Upper lobe of right lung (tissue), 1 donor: Measurements from ENCODE around the gene ZNF804A. TPM values are rescaled to one million over a fixed set of nuclear protein-coding genes. Genes with fewer than 3 reads are reported as not detected.
A peak's percentile ranks its signal among the peaks of the same experiment; 100 is the strongest.

Source experiments
- ATAC-seq: fragments of 200-7000 bp; cut with Tn5 transposase; one replicate; pipeline ENCODE4 v1.9.1; 2020; ENCODE audit warnings: mild to moderate bottlenecking, moderate library complexity
- DNase-seq: peaks from one replicate; pipeline ENCODE4 v3.0.0-alpha.2; 2020
- H3K27ac ChIP-seq: fragments of 200-600 bp; one replicate; pipeline ENCODE4 v1.8.0; 2022
- H3K27me3 ChIP-seq: fragments of 200-600 bp; one replicate; pipeline ENCODE4 v1.8.0; 2022; ENCODE audit warnings: mild to moderate bottlenecking
- H3K36me3 ChIP-seq: fragments of 200-600 bp; one replicate; pipeline ENCODE4 v1.8.0; 2022
- H3K4me1 ChIP-seq: fragments of 200-600 bp; one replicate; pipeline ENCODE4 v1.8.0; 2022
- H3K4me3 ChIP-seq: fragments of 200-600 bp; one replicate; pipeline ENCODE4 v1.8.0; 2022; ENCODE audit warnings: mild to moderate bottlenecking
- H3K9me3 ChIP-seq: fragments of 200-600 bp; one replicate; pipeline ENCODE4 v1.8.0; 2022
- intact Hi-C: fragments of 100-400 bp; cut with DNase I; formaldehyde crosslinking; loops from one replicate; pipeline ENCODE4 v1.11.0; 2022
- total RNA-seq: library from RNA; stranded (reverse); fragmentation: NEBNext Ultra II Directional; extraction: Animal tissue kit (Norgen Biotek cat#: 25700); gene quantifications from one replicate; pipeline ENCODE4 v1.2.1, GENCODE V29; 2021
- TF ChIP-seq, protein P1 (sequence below): fragments of 200-600 bp; IDR thresholded peaks from one replicate; pipeline ENCODE4 v1.8.0; 2022; ENCODE audit warnings: antibody characterized with exemption
- donor health status: DM: no; HTN: yes; CAD: no; lungs with severe emphysema.

Gene ZNF804A
- total RNA-seq, 1 donor from 2014 or later: 0.78 TPM

DNA sequence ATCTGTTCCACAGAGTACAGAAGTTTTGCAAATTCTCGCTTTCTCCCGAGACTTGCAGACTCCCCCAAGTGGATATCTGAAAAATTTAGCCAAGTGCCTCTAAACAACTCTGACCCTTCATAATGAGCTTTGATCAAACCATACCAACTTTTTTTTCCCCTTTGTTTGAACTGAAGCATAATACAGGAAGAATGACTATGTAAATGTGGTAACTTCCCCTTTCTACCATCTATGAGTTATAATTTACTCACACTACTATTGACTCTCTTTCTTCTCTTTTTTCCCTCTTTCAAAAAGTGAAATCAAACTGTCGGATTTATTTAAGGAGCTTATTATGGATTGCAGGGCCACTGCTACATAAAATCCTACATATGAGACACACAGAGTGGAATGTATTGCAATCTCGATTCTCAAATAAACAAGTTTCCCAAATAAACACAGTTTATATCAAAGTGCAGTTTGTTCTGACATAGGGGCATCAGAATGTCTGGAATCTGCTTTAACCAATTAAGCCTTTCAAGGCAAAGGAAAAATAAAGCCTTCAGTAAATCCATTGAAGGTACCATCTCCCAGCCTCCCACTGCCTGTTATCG, 1.4 kb upstream of the ZNF804A start:
- H3K4me1 ChIP-seq: no peaks in the 10 kb centered on the region
- no peaks in the 10 kb centered on the region for H3K27me3 ChIP-seq
- peak overlapping the region; percentile 50 for H3K4me3 ChIP-seq
- DNase-seq (no peak), ATAC-seq (peak; percentile 57)
- intact Hi-C loops: no loop called here
- H3K36me3 ChIP-seq: no peaks in the 10 kb centered on the region
- TF ChIP-seq, protein P1, sequence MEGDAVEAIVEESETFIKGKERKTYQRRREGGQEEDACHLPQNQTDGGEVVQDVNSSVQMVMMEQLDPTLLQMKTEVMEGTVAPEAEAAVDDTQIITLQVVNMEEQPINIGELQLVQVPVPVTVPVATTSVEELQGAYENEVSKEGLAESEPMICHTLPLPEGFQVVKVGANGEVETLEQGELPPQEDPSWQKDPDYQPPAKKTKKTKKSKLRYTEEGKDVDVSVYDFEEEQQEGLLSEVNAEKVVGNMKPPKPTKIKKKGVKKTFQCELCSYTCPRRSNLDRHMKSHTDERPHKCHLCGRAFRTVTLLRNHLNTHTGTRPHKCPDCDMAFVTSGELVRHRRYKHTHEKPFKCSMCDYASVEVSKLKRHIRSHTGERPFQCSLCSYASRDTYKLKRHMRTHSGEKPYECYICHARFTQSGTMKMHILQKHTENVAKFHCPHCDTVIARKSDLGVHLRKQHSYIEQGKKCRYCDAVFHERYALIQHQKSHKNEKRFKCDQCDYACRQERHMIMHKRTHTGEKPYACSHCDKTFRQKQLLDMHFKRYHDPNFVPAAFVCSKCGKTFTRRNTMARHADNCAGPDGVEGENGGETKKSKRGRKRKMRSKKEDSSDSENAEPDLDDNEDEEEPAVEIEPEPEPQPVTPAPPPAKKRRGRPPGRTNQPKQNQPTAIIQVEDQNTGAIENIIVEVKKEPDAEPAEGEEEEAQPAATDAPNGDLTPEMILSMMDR: no peak
- H3K27ac ChIP-seq: peak overlapping the region; percentile 63
- no peaks in the 10 kb centered on the region for H3K9me3 ChIP-seq

DNA sequence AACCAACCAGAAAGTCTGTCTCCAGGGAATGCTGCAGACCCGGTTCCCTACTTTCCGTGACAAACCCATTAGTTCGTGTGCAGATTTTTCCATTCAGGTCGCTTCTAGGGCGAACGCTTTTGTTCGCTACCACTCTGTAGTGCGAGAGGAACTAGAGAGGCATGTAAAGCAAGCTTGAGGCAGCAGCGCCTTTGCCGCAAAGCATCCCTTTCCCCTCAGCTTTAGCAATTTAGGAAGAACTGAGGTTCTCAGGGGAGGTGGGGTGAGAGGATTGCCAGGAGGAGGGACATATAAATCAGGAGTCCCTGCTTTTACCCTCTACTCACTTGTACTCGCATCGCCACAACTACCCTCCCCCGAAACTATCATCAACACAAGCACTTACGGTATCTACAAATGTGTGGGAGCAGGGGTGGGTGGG, 748 bp upstream of the ZNF804A start:
- no peak for DNase-seq
- H3K27ac ChIP-seq: peak overlapping the region; percentile 63
- H3K27me3 ChIP-seq: peaks cover 4% of the 10 kb centered on the region
- H3K4me1 ChIP-seq: no peaks in the 10 kb centered on the region
- H3K4me3 ChIP-seq: peak overlapping the region; percentile 50
- TF ChIP-seq, protein P1: no peak
- ATAC-seq: peak; percentile 60
- no peaks in the 10 kb centered on the region for H3K9me3 ChIP-seq
- H3K36me3 ChIP-seq: no peaks in the 10 kb centered on the region
- intact Hi-C loops: no loop called here

DNA sequence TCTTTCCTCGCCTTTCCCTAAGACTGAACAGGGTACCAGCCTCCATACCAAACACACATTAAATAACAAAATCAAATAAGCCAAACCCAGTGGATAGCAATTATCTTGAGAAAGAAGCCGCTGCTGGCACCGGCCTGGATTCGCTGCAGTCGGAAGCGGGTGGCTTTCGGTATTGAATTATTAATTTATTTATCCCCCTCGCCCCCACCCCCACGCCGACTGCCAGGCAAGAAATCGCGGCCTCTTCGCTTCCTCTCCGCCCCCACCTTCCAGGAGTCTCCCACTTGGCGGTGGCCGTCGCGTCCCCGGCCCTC, 370 bp upstream of the ZNF804A start:
- Histone ChIP-seq H3K27ac (peak overlapping the region; percentile 63), H3K4me1 (no peaks in the 10 kb centered on the region), H3K36me3 (no peaks in the 10 kb centered on the region), H3K4me3 (peak overlapping the region; percentile 50), H3K27me3 (peaks cover 4% of the 10 kb centered on the region), H3K9me3 (no peaks in the 10 kb centered on the region)
- intact Hi-C loops: no loop called here
- DNase-seq (no peak), ATAC-seq (no peak)
- TF ChIP-seq, protein P1: no peak

DNA sequence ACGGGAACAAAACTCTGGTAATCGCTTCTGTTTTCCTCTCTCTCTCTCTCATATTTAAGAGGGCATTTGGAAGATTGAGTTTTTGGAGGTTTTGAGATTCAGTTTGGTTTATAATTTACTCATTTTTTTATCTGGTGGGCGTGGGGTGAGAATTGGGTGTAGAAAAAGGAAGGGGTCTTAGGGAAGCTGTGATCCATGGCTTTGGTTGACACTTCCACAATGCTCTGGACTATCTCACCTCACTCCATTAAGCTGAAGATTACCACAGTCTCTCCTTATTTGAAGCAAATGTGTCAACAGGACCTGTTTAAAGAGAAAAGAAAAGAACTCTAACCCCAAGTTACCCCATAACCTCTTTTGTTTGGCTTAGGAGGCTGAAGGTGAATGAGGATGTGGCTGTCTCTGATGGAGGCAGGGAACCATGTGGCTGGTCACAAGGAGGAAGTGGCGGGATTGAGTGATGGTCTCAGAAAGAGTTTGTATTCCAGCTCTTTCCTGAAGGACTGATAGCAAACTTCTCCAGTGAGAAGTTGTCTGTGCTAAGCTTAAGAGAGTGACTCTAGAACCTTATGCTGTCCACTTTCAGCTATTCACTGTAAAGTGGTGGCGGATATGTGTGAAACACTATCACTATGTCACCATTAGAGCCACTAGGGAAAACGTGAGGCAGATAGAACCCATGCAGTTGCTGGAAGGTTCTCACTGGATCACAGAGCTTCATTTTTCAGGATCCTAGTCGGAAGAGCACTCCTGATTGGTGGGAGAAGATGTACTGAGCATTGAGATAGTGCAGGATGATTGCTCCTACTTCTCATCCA, 934 bp downstream of the ZNF804A start:
- TF ChIP-seq, protein P1: no peak
- DNase-seq: no peak
- no peaks in the 10 kb centered on the region for H3K9me3 ChIP-seq
- peak overlapping the region; percentile 50 for H3K4me3 ChIP-seq
- H3K36me3 ChIP-seq: no peaks in the 10 kb centered on the region
- intact Hi-C loops: no loop called here
- no peaks in the 10 kb centered on the region for H3K4me1 ChIP-seq
- peaks cover 4% of the 10 kb centered on the region for H3K27me3 ChIP-seq
- ATAC-seq: peak; percentile 53
- H3K27ac ChIP-seq: peak overlapping the region; percentile 74

DNA sequence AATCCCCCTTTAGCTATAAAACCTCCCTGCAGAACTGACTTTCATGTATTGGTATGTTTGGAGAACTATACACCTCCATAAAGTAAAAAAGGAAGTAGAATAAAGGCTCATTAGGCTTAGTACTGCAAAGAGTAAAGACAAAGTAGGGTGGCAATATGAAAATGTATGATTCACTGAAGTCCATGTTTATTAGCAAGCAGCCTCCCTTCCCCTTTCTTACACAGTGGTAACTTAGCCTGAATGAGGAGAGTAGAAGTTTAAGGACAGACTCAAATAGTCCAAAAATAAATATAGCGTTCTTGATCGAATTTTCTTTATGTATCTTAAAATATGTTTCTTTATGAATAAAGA, 1.5 kb downstream of the ZNF804A start:
- no peaks in the 10 kb centered on the region for H3K9me3 ChIP-seq
- DNase-seq: no peak
- peak overlapping the region; percentile 61 for H3K27ac ChIP-seq
- peaks cover 4% of the 10 kb centered on the region for H3K27me3 ChIP-seq
- TF ChIP-seq, protein P1: no peak
- H3K4me3 ChIP-seq: peak overlapping the region; percentile 50
- H3K36me3 ChIP-seq: no peaks in the 10 kb centered on the region
- ATAC-seq: peak; percentile 50
- intact Hi-C loops: no loop called here
- no peaks in the 10 kb centered on the region for H3K4me1 ChIP-seq
